A549 (cell line): ENCODE results near the gene ZSCAN5A.
"Not testable (repeated sequence)": the region's sequence is repeated elsewhere in the genome, so short reads cannot be mapped to it uniquely, and the experiment has no call there.

Source experiments
- CBX8 ChIP-seq: fragments of 200-600 bp; sonication (generic); IDR thresholded peaks from 2 replicates; pipeline ENCODE4 v1.6.1; 2016
- CTCF ChIP-seq: fragments of >200 bp; sonication (Bioruptor Twin); formaldehyde crosslinking; IDR thresholded peaks from 3 replicates; pipeline ENCODE4 v1.5.1; 2016
- POLR2A ChIP-seq: IDR thresholded peaks from 2 replicates; pipeline ENCODE4 v1.6.1; 2012; ENCODE audit warnings: mild to moderate bottlenecking, low read length
- RAD21 ChIP-seq, 2 experiments: fragments of >200 bp in 1 of 2; sonication (Bioruptor Twin) in 1 of 2; formaldehyde crosslinking in 1 of 2; IDR thresholded peaks in 1 of 2; conservative IDR thresholded peaks in 1 of 2; 2 replicates in 1 of 2; 3 replicates in 1 of 2; pipeline ENCODE4 v1.6.1; 2012 to 2018; ENCODE audit warnings: inconsistent platforms in 1 of 2
- RFX5 ChIP-seq: fragments of 450-650 bp; IDR thresholded peaks from 2 replicates; pipeline ENCODE4 v1.7.1; 2014; ENCODE audit warnings: antibody characterized with exemption, mild to moderate bottlenecking, moderate library complexity
- SREBF2 ChIP-seq: fragments of 450-650 bp; IDR thresholded peaks from 2 replicates; pipeline ENCODE4 v1.6.1; 2014; ENCODE audit warnings: mild to moderate bottlenecking, moderate library complexity

GRCh38 chr19:56221442-56221841, 93.2 kb downstream of the ZSCAN5A start:
- TF ChIP-seq CTCF; RAD21 (conservative IDR thresholded peaks at IDR 0.05 in 1 of 2, IDR thresholded peaks at IDR 0.05 in 1 of 2); SREBF2; RFX5; POLR2A; CBX8: not testable (repeated sequence)
